Natural killer cell treated with Interleukin-12 subunit alpha and Interleukin-12 subunit beta and Interleukin-15 and Interleukin-18, amount 100 ng/mL, for 72 hours (primary cell): Measurements from ENCODE around the gene DTX1. TPM values are rescaled to one million over a fixed set of nuclear protein-coding genes. Genes with fewer than 3 reads are reported as not detected.

ENCODE experiments used
- ATAC-seq, 2 donors: fragments of 150-1000 bp; cut with Tn5 transposase in 1 of 2; sonication (Bioruptor Pico), chemical (Tn5 transposase) in 1 of 2; 2 replicates each; pipeline ENCODE4 v1.10.0; 2021
- DNase-seq: peaks from one replicate; pipeline ENCODE4 v3.0.0; 2022; ENCODE audit warnings: low spot score
- H3K27ac Mint-ChIP-seq, 2 donors: 1 replicate in 1 of 2; 2 replicates in 1 of 2; pipeline ENCODE4 v1.8.0; 2022; ENCODE audit warnings: mixed read lengths in 2 of 2, mild to moderate bottlenecking in 1 of 2, moderate library complexity in 1 of 2
- H3K27me3 Mint-ChIP-seq, 2 donors: 1 replicate in 1 of 2; 2 replicates in 1 of 2; pipeline ENCODE4 v1.8.0; 2022; ENCODE audit warnings: mixed read lengths in 2 of 2
- H3K36me3 Mint-ChIP-seq: one replicate; pipeline ENCODE4 v1.8.0; 2022; ENCODE audit warnings: mixed read lengths
- H3K4me1 Mint-ChIP-seq, 2 donors: 1 replicate in 1 of 2; 2 replicates in 1 of 2; pipeline ENCODE4 v1.8.0; 2022; ENCODE audit warnings: low read depth in 2 of 2, mixed read lengths in 2 of 2, mild to moderate bottlenecking in 1 of 2
- H3K4me3 Mint-ChIP-seq: one replicate; pipeline ENCODE4 v1.8.0; 2022; ENCODE audit warnings: mixed read lengths
- H3K9me3 Mint-ChIP-seq: 2 replicates; pipeline ENCODE4 v1.8.0; 2022; ENCODE audit warnings: mixed read lengths
- total RNA-seq, 2 donors: library from RNA; stranded (reverse); gene quantifications; one replicate each; pipeline ENCODE4 v1.2.3, GENCODE V29; 2022

Gene DTX1
- total RNA-seq, 2 donors from 2014 or later, result 1.2 TPM; not detected in 1

- ATAC-seq (no peak), DNase-seq (no peak)
- H3K27me3 Mint-ChIP-seq, result peaks cover 0 to 8% of the 10 kb centered on the region in 2 donors
- H3K36me3 Mint-ChIP-seq, result no peaks in the 10 kb centered on the region
- H3K9me3 Mint-ChIP-seq, result no peaks in the 10 kb centered on the region
- H3K4me3 Mint-ChIP-seq, result no peak overlapping the region
- H3K4me1 Mint-ChIP-seq, result peaks cover 0 to 2% of the 10 kb centered on the region in 2 donors
- H3K27ac Mint-ChIP-seq, result no peak overlapping the region
Observed at GRCh38 chr12:113060336-113060960, 3.9 kb downstream of the DTX1 start.

GRCh38 chr12:113061061-113061694 lies 4.6 kb downstream of the DTX1 start:
- no peak for ATAC-seq
- Mint-ChIP-seq H3K27me3 (peaks cover 0 to 6% of the 10 kb centered on the region in 2 donors), H3K9me3 (no peaks in the 10 kb centered on the region), H3K4me1 (peaks cover 0 to 2% of the 10 kb centered on the region in 2 donors), H3K4me3 (no peak overlapping the region), H3K36me3 (no peaks in the 10 kb centered on the region), H3K27ac (no peak overlapping the region)
- DNase-seq, result no peak

- peaks cover 0 to 5% of the 10 kb centered on the region in 2 donors for H3K27me3 Mint-ChIP-seq
- no peak overlapping the region for H3K4me3 Mint-ChIP-seq
- DNase-seq, result no peak
- no peaks in the 10 kb centered on the region for H3K9me3 Mint-ChIP-seq
- ATAC-seq, result no peak
- H3K36me3 Mint-ChIP-seq, result no peaks in the 10 kb centered on the region
- H3K27ac Mint-ChIP-seq, result no peak overlapping the region
- H3K4me1 Mint-ChIP-seq, result peaks cover 0 to 2% of the 10 kb centered on the region in 2 donors
Observed at GRCh38 chr12:113062502-113063395, 6.2 kb downstream of the DTX1 start.

- peaks cover 0 to 5% of the 10 kb centered on the region in 2 donors for H3K27me3 Mint-ChIP-seq
- no peak overlapping the region for H3K4me3 Mint-ChIP-seq
- no peak overlapping the region for H3K27ac Mint-ChIP-seq
- H3K9me3 Mint-ChIP-seq, result no peaks in the 10 kb centered on the region
- H3K4me1 Mint-ChIP-seq, result peaks cover 0 to 2% of the 10 kb centered on the region in 2 donors
- no peaks in the 10 kb centered on the region for H3K36me3 Mint-ChIP-seq
- ATAC-seq (no peak), DNase-seq (no peak)
Observed at GRCh38 chr12:113063396-113064350, 7.1 kb downstream of the DTX1 start.

GRCh38 chr12:113064395-113065125 lies 8.0 kb downstream of the DTX1 start:
- peaks cover 0 to 5% of the 10 kb centered on the region in 2 donors for H3K27me3 Mint-ChIP-seq
- peaks cover 0 to 2% of the 10 kb centered on the region in 2 donors for H3K4me1 Mint-ChIP-seq
- no peaks in the 10 kb centered on the region for H3K36me3 Mint-ChIP-seq
- DNase-seq (no peak), ATAC-seq (no peak)
- H3K4me3 Mint-ChIP-seq, result no peak overlapping the region
- H3K9me3 Mint-ChIP-seq, result no peaks in the 10 kb centered on the region
- no peak overlapping the region for H3K27ac Mint-ChIP-seq

- ATAC-seq, result no peak
- H3K4me1 Mint-ChIP-seq, result peaks cover 4 to 7% of the 10 kb centered on the region in 2 donors
Observed at GRCh38 chr12:113065126-113066007, 8.8 kb downstream of the DTX1 start.

GRCh38 chr12:113066813-113067400 lies 10.4 kb downstream of the DTX1 start:
- DNase-seq (no peak), ATAC-seq (no peak)
- no peaks in the 10 kb centered on the region for H3K36me3 Mint-ChIP-seq
- H3K27me3 Mint-ChIP-seq, result peaks cover 0 to 5% of the 10 kb centered on the region in 2 donors
- H3K4me3 Mint-ChIP-seq, result no peak overlapping the region
- peaks cover 12 to 15% of the 10 kb centered on the region in 2 donors for H3K4me1 Mint-ChIP-seq
- no peaks in the 10 kb centered on the region for H3K9me3 Mint-ChIP-seq
- no peak overlapping the region for H3K27ac Mint-ChIP-seq

More at GRCh38 chr12:113065126-113066007, 8.8 kb downstream of the DTX1 start:
- peaks cover 0 to 5% of the 10 kb centered on the region in 2 donors for H3K27me3 Mint-ChIP-seq
- H3K4me3 Mint-ChIP-seq, result no peak overlapping the region
- no peaks in the 10 kb centered on the region for H3K36me3 Mint-ChIP-seq
- H3K9me3 Mint-ChIP-seq, result no peaks in the 10 kb centered on the region
- no peak overlapping the region for H3K27ac Mint-ChIP-seq
- no peak for DNase-seq

- Mint-ChIP-seq H3K4me1 (peaks cover 16 to 20% of the 10 kb centered on the region in 2 donors), H3K36me3 (no peaks in the 10 kb centered on the region), H3K4me3 (no peak overlapping the region), H3K27ac (no peak overlapping the region), H3K27me3 (peaks cover 0 to 5% of the 10 kb centered on the region in 2 donors), H3K9me3 (no peaks in the 10 kb centered on the region)
- DNase-seq (no peak), ATAC-seq (no peak)
Observed at GRCh38 chr12:113067987-113068935, 11.7 kb downstream of the DTX1 start.

- ATAC-seq, result no peak
Observed at GRCh38 chr12:113069149-113069548, 12.6 kb downstream of the DTX1 start.

GRCh38 chr12:113069751-113070116 lies 13.2 kb downstream of the DTX1 start:
- DNase-seq, result no peak
- Mint-ChIP-seq H3K27me3 (peaks cover 7 to 9% of the 10 kb centered on the region in 2 donors), H3K4me3 (no peak overlapping the region), H3K4me1 (peaks cover 14 to 20% of the 10 kb centered on the region in 2 donors), H3K27ac (peak overlapping the region in 1 of 2 donors; percentile 75), H3K36me3 (no peaks in the 10 kb centered on the region), H3K9me3 (no peaks in the 10 kb centered on the region)
- no peak for ATAC-seq

More at GRCh38 chr12:113069149-113069548, 12.6 kb downstream of the DTX1 start:
- no peak for DNase-seq
- H3K4me1 Mint-ChIP-seq, result peaks cover 16 to 20% of the 10 kb centered on the region in 2 donors
- H3K36me3 Mint-ChIP-seq, result no peaks in the 10 kb centered on the region
- peaks cover 3 to 5% of the 10 kb centered on the region in 2 donors for H3K27me3 Mint-ChIP-seq
- no peak overlapping the region for H3K27ac Mint-ChIP-seq
- H3K9me3 Mint-ChIP-seq, result no peaks in the 10 kb centered on the region
- no peak overlapping the region for H3K4me3 Mint-ChIP-seq
